ENCODE data around the gene PTCH2. TPM values are rescaled to one million over a fixed set of nuclear protein-coding genes. Genes with fewer than 3 reads are reported as not detected.
"Not testable (repeated sequence)": the region's sequence is repeated elsewhere in the genome, so short reads cannot be mapped to it uniquely, and the experiment has no call there.

PTCH2 gene
- total RNA-seq, 1 experiment from 2014 or later, result 0.79 TPM

GRCh38 chr1:44811234-44811633 is 31.8 kb downstream of the PTCH2 start:
- no peaks in the 10 kb centered on the region; the same call in 1 of the 2 replicates for H3K27me3 Mint-ChIP-seq (ENCODE audit: low read depth)
- Histone ChIP-seq H3K23me2 (ENCODE audit: insufficient read length, low read depth, low read length, poor library complexity, severe bottlenecking) (peaks cover 7% of the 10 kb centered on the region), H3K18ac (ENCODE audit: insufficient read length, low read depth, low read length) (no peak overlapping the region), H2AK5ac (ENCODE audit: insufficient read length, low read length) (no peak overlapping the region), H4K8ac (replicated peaks; ENCODE audit: insufficient read length, low read depth, low read length) (no peak overlapping the region), H4K91ac (ENCODE audit: insufficient read length, low read depth, low read length) (no peak overlapping the region), H2BK120ac (ENCODE audit: low read depth, low read length, poor library complexity, severe bottlenecking) (no peak overlapping the region), H4K5ac (ENCODE audit: insufficient read length, low read depth, low read length) (no peak overlapping the region), H3K4me2 (ENCODE audit: insufficient read depth, insufficient read length, low read length) (no peak overlapping the region), H3K9ac (ENCODE audit: extremely low read depth, insufficient read length, low read length) (no peak overlapping the region), H4K20me1 (ENCODE audit: control insufficient read depth, insufficient read depth, insufficient read length) (no peaks in the 10 kb centered on the region), H3K27me3 (ENCODE audit: insufficient read depth, low read length) (no peaks in the 10 kb centered on the region), H3K4me1 (ENCODE audit: insufficient read depth, low read length) (peaks cover 10% of the 10 kb centered on the region; the same call in 1 of the 2 replicates), H3K27ac (ENCODE audit: insufficient read length, low read depth, low read length) (no peak overlapping the region), H3K56ac (ENCODE audit: insufficient read length, low read depth, low read length) (no peak overlapping the region), H2BK15ac (ENCODE audit: low read depth, low read length) (no peak overlapping the region), H3K79me1 (ENCODE audit: insufficient read depth, low read depth, low read length, poor library complexity, severe bottlenecking) (no peaks in the 10 kb centered on the region), H2BK20ac (ENCODE audit: low read depth, low read length, poor library complexity, severe bottlenecking) (no peak overlapping the region), H3K14ac (ENCODE audit: insufficient read depth, low read length) (no peak overlapping the region), H2BK5ac (ENCODE audit: insufficient read length, low read length) (no peak overlapping the region), H2BK12ac (ENCODE audit: insufficient read length, low read depth, low read length) (no peak overlapping the region), H2AFZ (ENCODE audit: low read length) (no peak overlapping the region), H3K4ac (ENCODE audit: low read depth, low read length) (no peak overlapping the region), H3K9me3 (ENCODE audit: control insufficient read depth, low read depth, low read length) (no peaks in the 10 kb centered on the region), H3K23ac (ENCODE audit: insufficient read length, low read depth, low read length) (no peak overlapping the region), H3K79me2 (ENCODE audit: insufficient read depth, low read length) (no peaks in the 10 kb centered on the region), H3T11ph (ENCODE audit: low read length) (no peak overlapping the region)
- no CpG with 5 or more reads among the region's 8 CpGs for WGBS (ENCODE audit: extremely low coverage, insufficient read length, low lambda C conversion rate)
- peaks cover 38 to 49% of the 10 kb centered on the region in 2 experiments for H3K4me1 Mint-ChIP-seq
- peak overlapping the region in 1 of 3 experiments; percentile 38; a peak in 1 of 7 replicates for H3K27ac Mint-ChIP-seq
- no peak for DNase-seq
- no peak overlapping the region for H3K4me3 Mint-ChIP-seq
- H3K36me3 Mint-ChIP-seq (ENCODE audit: insufficient read depth in 1 of 3, low read depth in 3 of 3), result peaks cover 0 to 7% (median 5%) of the 10 kb centered on the region in 3 experiments; a peak in 4 of 7 replicates
- H3K9me3 Mint-ChIP-seq, result no peaks in the 10 kb centered on the region
- TF ChIP-seq, protein P1, sequence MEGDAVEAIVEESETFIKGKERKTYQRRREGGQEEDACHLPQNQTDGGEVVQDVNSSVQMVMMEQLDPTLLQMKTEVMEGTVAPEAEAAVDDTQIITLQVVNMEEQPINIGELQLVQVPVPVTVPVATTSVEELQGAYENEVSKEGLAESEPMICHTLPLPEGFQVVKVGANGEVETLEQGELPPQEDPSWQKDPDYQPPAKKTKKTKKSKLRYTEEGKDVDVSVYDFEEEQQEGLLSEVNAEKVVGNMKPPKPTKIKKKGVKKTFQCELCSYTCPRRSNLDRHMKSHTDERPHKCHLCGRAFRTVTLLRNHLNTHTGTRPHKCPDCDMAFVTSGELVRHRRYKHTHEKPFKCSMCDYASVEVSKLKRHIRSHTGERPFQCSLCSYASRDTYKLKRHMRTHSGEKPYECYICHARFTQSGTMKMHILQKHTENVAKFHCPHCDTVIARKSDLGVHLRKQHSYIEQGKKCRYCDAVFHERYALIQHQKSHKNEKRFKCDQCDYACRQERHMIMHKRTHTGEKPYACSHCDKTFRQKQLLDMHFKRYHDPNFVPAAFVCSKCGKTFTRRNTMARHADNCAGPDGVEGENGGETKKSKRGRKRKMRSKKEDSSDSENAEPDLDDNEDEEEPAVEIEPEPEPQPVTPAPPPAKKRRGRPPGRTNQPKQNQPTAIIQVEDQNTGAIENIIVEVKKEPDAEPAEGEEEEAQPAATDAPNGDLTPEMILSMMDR (conservative IDR thresholded peaks at IDR 0.05), result no peak

DNA sequence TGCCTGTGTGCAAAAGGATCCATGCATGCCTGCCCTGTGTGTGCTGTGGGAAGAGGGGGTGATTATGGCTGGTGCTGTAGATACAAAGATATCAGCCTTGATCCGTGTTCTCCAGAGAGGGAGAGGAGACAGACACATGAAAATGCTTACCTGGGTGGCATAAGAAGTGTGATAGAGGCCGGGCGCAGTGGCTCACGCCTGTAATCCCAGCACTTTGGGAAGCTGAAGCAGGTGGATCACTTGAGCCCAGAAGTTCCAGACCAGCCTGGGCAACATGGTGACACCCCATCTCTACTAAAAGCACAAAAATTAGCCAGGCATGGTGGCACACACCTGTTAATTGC is 32.3 kb downstream of the PTCH2 start:
- not testable (repeated sequence) for H2BK15ac ChIP-seq (ENCODE audit: low read depth, low read length); H3K9me3 ChIP-seq (ENCODE audit: control insufficient read depth, low read depth, low read length); H3K27ac Mint-ChIP-seq; H3K36me3 Mint-ChIP-seq (ENCODE audit: insufficient read depth in 1 of 3, low read depth in 3 of 3); H3K23ac ChIP-seq (ENCODE audit: insufficient read length, low read depth, low read length); H3K79me1 ChIP-seq (ENCODE audit: insufficient read depth, low read depth, low read length, poor library complexity, severe bottlenecking); H2AFZ ChIP-seq (ENCODE audit: low read length); H4K20me1 ChIP-seq (ENCODE audit: control insufficient read depth, insufficient read depth, insufficient read length); H2BK5ac ChIP-seq (ENCODE audit: insufficient read length, low read length); H3K4ac ChIP-seq (ENCODE audit: low read depth, low read length); H4K5ac ChIP-seq (ENCODE audit: insufficient read length, low read depth, low read length); H3T11ph ChIP-seq (ENCODE audit: low read length); H3K23me2 ChIP-seq (ENCODE audit: insufficient read length, low read depth, low read length, poor library complexity, severe bottlenecking); H3K4me2 ChIP-seq (ENCODE audit: insufficient read depth, insufficient read length, low read length); H2BK12ac ChIP-seq (ENCODE audit: insufficient read length, low read depth, low read length); H3K9ac ChIP-seq (ENCODE audit: extremely low read depth, insufficient read length, low read length); H2AK5ac ChIP-seq (ENCODE audit: insufficient read length, low read length); H2BK20ac ChIP-seq (ENCODE audit: low read depth, low read length, poor library complexity, severe bottlenecking); DNase-seq; H4K91ac ChIP-seq (ENCODE audit: insufficient read length, low read depth, low read length); H3K56ac ChIP-seq (ENCODE audit: insufficient read length, low read depth, low read length); H4K8ac ChIP-seq (replicated peaks; ENCODE audit: insufficient read length, low read depth, low read length); H3K27me3 Mint-ChIP-seq (ENCODE audit: low read depth); H3K79me2 ChIP-seq (ENCODE audit: insufficient read depth, low read length); H3K14ac ChIP-seq (ENCODE audit: insufficient read depth, low read length); H3K18ac ChIP-seq (ENCODE audit: insufficient read length, low read depth, low read length); H3K4me3 Mint-ChIP-seq; H3K27ac ChIP-seq (ENCODE audit: insufficient read length, low read depth, low read length); H3K27me3 ChIP-seq (ENCODE audit: insufficient read depth, low read length); H3K9me3 Mint-ChIP-seq; H2BK120ac ChIP-seq (ENCODE audit: low read depth, low read length, poor library complexity, severe bottlenecking)
- peaks cover 38 to 49% of the 10 kb centered on the region in 2 experiments for H3K4me1 Mint-ChIP-seq
- no CpG with 5 or more reads among the region's 4 CpGs for WGBS (ENCODE audit: extremely low coverage, insufficient read length, low lambda C conversion rate)
- peaks cover 10% of the 10 kb centered on the region; the same call in 1 of the 2 replicates for H3K4me1 ChIP-seq (ENCODE audit: insufficient read depth, low read length)
